HG02943 (cell line): ENCODE measurements around the gene HACL1.
"Not testable (repeated sequence)": the region's sequence is repeated elsewhere in the genome, so short reads cannot be mapped to it uniquely, and the experiment has no call there.

ENCODE experiments used
- ATAC-seq: cut with Tn5 transposase; IDR thresholded peaks from one replicate; pipeline ENCODE4 v1.9.1; 2021; ENCODE audit warnings: mild to moderate bottlenecking, low read depth, moderate library complexity; ENCODE audit not compliant: unreplicated experiment

HACL1 gene

DNA sequence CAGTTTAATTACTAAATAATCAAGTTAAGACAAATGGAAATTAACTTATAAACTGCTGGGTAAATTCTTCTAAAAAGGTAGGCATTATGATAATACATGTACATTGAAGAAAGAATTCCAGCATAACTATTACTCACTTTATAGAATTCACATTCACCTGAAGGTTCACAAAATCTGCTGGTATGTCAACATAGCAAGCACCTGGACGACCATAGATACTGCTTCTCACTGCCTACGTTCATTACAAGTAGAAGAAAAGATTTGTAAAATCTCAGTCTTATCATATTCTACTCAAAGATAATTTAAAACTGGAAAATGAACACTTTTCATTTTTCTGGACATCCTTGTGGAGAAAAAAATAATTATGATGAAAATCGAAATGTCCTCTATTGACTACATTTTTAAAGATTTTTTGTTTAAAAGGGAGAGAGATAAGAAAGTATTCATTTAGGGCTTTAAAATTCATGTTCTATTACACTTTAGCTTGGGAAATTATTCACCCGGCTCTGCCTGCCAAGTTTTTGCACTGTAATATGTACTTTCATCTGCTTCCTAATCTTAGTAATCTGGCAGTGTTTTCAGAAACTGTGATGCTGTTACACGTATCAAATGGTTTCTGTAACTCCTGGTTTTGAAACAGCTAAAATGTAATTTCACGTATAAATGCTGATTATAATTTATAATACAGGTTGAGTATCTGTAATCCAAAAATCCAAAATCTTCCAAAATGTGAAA lies 16.1 kb downstream of the HACL1 start:
- no peak for ATAC-seq

DNA sequence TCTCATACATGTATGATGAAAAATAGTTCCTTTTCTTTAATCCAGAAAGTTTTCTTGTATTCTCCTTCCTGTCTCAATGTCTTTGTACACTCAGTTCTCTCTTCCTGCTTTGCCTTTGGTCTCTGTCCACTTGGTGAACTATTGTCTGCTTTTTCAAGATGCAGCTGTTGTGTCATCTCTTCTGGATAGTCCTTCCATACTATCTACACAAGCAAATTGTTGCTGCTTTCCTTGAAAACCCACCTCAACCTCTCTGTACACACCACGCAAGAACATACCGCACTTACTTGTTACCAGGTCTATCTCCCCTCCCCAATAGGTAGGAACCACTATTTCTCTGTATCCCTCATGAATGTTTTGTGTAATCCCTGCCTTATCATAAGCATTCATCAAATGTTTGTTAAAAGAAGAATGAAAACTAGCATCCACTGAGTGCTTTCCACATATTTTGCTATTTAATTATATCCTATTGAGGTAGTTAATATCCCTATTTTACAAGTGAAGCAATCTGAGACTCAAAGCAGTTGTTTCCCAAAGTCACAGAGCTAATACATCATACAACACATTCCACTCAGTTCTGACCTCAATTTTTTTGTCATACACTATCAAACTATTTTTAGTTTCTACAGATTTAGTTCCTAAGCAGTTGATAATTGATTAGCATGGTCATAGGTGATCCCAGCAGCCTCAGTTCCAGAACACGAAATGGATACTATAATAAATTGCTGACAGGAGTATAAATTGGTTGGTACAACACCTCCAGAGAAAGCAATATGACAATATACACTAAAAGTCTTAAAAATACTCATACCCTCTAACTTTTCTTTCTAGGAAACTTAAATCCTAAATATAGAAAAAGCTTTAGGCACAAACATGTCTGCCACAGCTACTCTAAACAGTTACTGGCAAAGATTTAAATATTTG lies 19.6 kb downstream of the HACL1 start:
- ATAC-seq = no peak

DNA sequence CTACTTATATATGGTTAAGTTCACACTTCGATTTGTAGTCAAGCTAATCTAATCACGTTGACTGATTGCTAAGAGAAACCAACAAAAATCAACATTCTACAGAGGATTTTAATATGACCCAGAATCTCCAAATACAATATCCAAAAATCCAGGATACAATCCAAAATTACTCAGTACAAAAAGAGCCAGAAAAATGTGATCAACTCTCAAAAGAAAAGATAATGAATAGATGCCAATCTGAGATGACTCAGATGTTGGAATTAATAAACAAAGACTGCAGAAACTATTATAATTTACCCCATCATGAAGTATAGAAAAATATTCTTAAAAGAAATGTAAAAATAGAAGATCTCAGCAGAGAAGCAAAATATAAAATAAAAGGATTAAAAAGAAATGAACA lies 22.3 kb downstream of the HACL1 start:
- no peak for ATAC-seq

DNA sequence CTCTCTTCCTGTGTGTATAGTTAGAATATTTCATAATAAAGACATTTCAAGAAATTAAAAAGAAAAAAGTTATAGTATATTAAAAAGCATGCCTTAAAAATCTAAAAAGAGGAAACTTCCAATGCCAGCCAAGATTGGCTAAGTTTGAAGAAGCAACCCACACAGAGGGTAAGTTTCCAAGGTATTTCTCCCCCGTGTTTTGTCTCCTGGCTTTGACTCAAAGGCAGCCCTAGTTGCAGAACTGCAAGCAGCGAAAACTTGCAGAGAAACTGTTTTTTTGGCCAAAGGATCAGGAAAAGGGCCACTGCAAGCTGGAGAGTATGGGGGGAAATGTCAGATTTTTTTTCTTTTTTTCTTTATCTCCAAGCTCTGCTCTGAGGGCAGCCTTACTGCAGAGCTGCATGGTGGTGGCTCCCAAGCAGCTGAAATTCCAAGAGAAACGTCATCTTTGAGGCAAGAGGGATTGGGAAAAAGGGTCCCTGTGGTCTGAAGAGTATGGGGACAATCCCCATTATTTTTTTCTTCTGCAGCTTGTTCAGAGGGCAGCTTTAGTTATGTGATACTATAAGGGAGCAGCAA lies 23.0 kb downstream of the HACL1 start:
- no peak for ATAC-seq

DNA sequence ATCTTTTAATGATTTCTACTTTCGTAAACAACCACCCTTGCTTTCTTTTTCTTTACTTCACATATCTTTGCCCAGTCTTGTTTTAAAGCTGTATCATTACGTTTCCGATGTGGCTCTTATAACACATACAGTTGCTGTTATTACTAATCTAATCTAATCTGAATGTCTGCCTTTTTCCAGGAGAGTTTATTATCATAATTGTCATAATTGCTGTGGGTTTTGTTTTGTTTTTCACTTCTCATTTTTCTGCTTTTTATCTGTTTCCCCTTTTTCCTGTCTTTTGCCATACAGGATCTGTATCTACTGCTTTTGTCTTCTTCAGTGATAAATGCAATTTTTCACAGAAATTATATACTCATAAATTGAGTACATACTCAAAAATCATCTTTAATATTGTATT lies 24.9 kb downstream of the HACL1 start:
- no peak for ATAC-seq

DNA sequence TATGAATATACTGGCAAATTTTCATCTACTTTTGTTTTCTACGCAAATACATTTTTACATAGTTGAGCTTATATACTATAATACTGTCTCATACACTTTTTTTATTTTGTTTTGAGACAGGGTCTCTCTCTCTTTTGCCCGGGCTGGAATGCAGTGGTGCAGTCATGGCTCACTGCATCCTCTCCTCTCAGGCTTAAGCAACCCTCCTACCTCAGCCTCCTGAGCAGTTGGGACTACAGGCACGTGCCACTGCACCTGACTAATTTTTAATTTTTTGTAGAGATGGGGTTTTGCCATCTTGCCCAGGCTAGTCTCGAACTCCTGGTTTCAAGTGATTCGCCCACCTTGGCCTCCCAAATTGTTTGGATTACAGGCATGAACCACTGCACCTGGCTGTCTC lies 25.9 kb downstream of the HACL1 start:
- no peak for ATAC-seq

DNA sequence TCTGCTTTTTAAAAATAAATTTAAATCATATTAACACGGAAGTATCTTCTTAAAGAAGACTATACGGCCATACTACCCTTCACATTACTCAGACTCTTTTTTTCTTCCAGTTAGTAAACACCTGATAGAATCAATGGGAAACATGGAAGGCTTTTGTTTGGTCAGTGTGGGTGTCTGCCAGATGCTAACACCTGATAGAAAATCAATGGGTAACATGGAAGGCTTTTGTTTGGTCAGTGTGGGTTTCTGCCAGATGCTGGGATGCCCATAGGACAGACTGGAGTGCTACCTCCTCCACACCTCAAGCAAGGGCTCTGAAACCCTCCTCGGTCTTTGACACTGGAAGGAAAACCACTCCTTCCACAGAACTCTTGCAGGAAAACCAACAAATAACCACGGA lies 29.2 kb downstream of the HACL1 start:
- ATAC-seq = no peak

DNA sequence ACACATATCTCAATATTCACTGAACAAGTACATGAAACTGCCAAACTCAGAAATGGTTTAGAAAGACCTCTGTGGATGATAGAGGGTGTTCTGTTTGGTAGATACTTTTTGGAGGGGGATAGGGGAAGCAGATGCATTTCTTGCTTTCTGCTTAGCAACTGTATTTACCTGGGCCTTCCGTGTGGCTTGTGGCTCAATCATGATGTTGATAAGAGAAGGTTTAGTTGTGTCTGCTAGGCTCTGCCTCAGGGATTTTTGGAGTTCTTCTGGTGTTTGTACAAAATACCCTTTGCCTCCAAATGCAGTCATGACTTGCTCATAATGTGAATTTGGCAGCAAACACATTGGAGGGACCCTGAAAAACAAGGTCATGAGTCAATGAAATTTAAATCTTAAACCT lies 38.2 kb downstream of the HACL1 start:
- no peak for ATAC-seq

DNA sequence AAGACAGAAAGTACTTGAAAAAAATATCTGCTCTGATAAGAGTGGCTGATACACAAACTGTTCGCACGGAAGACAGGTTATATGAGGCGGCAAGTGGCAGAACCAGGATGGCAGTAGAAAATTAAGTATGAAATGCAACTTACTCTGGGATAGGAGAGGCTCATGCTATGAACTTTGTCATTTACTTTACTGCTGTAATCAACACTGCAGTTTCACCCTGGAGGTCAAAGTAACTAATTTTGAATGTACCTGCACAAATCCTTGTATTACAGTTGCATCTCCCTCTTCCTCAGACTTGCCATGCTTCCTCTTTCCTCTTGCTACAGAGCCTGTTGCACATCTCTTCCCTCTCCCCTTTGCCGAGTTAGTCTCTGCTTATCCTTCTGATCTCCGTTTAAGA lies 38.8 kb downstream of the HACL1 start:
- ATAC-seq = no peak

DNA sequence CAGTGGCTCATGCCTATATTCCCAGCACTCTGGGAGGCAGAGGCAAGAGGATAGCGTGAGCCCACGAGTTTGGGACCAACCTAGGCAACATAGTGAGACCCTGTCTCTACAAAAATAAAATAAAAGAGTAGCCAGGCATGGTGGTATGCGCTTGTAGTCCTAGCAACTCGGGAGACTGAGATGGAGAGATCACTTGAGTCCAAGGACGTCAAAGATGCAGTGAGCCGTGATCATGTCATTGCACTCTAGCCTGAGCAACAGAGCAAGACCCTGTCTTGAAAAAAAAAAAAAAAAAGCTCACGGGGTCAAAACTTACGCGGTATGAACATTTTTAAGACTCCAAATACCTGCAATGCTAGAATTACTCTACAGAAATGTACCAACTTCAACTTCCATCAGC lies 42.8 kb downstream of the HACL1 start:
- no peak for ATAC-seq

DNA sequence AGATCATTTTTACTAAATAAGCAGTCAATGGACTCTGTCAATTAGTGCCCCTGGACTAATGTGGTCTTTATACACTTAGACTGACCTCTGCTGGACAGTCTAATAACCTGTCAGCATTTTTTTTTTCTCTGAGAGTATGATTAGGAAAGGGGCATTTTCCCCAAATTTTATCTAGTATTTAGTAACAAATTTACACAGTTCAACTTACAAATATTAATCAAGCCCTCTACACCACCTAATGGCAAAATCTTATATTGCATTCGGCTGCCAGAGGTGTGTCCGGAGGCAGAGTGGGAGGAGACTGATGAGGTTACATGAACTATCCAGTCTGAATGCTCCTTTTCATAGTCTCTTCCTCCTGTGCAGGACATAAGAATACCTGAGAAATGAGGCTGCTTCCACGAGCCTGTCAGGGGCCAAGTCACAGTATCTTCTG lies 43.8 kb downstream of the HACL1 start:
- peak; percentile 55 for ATAC-seq

DNA sequence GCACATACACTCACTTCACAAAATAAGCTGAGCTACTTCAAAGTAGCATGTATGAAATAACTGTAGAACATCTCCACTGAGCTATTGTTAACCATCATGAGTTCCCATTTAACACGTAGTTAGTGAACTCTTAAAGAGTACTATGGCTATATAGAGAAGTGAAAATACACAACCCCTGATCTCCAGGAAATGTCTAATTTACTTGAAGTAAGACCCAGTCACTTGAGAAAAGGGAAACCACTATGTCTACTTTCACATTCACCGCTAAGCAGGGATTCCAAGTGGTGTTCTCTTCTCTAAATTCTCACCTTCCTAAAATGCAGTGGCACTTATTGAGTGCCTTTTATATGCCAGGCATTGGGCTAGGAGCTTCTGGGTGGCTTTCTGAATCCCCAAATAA lies 44.9 kb downstream of the HACL1 start:
- ATAC-seq = peak; percentile 65

DNA sequence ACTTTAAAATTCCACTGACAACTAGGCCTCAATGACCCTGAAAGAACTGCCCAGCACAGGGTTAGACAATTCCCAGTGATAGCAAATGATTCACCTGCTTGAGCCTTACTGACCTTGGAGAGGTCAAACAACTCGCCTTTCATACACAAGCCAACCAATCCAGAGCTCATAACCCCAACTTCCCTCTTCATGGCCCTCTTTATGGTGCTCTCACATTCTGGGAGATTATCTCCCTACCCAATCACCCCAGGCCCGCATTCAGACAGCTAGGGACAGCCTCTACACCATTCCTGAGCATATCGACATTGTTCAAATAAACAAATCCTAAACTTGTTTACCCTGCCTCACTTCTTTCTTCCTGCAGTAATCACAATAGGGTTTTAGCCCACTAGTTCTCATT lies 47.6 kb downstream of the HACL1 start:
- ATAC-seq = no peak

DNA sequence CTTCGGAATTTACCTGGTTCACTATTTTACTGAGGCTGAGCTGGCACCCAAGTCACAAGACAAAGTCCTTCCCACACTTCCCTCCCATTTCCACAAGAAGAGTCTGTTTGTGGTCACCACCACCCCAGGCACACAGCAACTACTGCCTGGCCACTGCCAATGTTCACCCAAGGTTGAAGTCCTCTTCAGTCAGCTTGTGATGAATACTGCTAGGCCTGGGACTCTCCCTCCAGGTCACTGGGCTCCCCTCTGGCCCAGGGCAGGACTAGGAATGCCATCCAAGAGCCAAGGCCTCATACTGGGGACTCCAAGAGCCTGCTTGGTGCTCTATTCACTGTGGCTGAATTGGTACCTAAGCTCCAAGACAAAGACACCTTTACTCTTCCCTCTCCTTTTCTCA lies 49.5 kb downstream of the HACL1 start:
- no peak for ATAC-seq

DNA sequence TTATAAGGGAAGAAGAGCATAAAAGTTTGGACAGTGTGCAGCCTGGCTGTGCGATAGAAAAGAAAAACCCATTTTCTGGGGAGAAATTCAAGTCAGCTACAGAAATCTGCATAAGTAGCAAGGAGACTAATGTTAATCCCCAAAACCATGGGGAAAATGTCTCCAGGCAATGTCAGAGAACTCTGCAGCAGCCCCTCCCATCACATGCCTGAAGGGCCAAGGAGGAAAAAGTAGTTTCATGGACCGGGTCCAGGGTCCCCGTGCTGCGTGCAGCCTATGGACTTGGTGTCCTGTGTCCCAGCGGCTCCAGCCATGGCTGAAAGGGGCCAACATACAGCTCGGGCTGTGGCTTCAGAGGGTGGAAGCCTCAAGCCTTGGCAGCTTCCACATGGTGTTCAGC lies 51.5 kb downstream of the HACL1 start:
- no peak for ATAC-seq

DNA sequence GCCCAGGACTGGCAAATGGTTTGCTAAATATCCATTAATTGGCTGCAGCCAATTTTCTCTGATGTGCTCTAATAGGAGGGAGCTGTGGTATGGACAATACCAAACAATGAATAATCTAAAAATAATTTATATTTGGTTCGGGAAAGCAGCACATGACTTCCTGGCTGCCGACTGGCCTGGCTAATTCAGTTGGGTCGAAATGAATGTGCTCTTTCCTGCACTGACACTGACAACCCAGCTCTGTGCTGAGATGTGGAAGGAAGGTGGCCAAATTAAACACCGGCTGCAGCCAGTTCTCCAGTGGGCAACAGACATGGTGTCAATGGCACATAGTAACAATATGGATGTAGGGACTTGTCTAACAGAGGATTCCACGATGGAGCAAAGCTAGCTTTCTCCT lies 58.8 kb downstream of the HACL1 start:
- ATAC-seq = no peak

DNA sequence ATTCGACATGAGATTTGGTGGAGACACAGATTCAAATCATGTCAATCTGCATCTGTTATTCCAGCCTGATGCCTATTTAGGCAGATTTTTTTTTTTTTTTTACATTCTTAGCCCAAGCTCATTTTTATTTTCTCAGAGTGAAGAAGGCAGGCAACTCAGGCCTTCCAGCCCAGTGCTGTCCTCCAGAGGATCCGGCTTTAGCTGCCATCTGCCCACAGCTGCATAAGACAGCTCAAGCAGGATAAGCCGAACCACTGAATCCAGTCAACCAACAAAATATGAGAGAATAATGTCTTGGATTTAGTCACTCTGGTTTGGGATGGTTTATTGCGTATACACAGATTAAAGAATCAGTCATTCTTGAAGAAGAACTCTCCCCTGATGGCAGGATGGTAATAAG lies 60.0 kb downstream of the HACL1 start:
- ATAC-seq = no peak

DNA sequence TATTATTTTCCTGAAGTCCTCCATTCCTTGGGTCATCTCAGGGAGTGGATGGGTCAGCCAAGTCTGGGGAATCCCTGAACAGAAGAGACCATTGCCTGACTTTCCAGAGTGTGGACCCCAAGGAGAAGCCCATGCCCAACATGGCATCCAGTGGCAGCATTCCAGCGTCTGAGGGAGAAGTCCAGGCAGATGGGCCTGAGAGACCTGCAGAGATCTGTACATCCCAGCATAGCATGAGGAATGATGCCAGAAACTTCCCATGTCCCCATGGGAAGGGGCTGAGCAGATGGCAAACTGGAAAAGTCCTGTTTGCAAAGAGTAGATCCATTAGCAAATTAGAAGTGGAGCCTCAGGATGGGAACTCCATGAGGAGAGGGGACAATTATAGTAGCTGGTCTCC lies 62.3 kb downstream of the HACL1 start:
- ATAC-seq = no peak

DNA sequence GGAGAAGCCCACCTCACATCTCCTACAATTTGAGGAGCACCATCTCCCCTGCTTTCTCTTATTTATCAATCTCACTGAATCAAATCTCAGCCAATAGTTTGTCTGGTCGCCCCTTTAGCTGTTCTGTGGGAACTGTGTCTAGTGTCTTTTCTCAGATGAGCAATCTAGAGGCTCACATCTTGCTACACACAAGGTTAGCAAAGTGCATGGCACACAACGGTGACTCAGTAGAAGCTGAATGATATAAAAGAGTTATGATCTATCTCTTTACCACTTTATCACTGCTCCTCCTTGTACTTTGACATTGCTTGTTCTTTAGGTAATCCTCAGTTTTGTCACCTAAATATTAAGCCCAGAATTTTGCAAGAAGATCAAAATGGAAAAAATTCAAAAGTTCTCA lies 63.0 kb downstream of the HACL1 start:
- no peak for ATAC-seq

DNA sequence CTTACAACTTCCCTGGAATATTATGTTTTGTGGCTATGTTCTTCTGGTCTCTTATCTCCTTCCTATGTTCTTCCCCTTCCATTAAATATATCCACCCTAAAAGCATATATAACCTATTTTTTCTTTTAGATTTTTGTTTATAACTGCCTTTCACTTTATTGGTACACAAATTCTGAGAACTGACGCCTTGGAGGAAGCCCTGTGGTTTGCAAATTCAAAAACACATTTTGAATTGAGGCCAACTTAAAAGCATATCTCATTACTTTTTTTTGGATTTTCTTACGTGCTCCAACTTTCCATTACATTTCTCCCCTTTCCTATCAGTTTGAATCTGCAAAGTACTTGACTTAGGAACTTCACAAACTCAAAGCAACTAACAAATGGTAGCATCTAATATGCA lies 64.5 kb downstream of the HACL1 start:
- no peak for ATAC-seq

DNA sequence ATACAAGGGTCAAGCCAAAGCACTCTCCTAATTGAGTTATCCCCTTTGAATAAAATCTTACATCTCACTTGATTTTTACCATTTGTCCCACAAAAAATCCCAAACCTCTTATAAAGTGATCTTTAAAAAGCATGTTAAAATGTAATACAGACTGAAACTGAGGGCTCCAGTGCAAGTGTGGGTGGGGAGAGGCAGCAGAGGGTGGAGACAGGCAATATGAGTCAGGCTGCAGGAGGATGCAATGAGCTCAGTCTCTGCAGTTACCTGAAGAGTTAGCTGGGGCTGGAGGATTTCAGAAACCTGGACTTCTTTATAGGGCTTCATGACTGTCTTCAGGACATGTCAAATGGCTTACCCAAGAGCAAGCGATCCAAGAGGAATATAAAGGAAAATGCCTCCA lies 65.6 kb downstream of the HACL1 start:
- ATAC-seq = no peak

DNA sequence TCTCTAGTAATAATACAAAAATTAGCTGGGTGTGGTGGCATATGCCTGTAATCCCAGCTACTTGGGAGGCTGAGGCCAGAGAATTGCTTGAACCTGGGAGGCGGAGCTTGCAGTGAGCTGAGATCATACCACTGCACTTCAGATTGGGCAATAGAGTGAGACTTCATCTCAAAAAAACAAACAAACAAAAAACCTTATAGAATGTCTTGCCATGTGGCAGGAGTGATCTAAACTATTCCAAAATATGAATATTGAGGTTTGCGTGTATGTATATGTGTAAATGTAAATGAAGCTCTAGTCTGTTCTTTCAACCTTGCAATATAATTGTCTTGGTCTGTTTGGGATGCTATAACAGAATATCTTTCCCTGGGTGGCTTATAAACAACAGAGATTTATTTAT lies 68.8 kb downstream of the HACL1 start:
- not testable (repeated sequence) for ATAC-seq
